Mammary epithelial cell (primary cell): Measurements from ENCODE around the gene HLA-DMB.

Experiments used
- CTCF ChIP-seq, 2 donors: IDR thresholded peaks in 1 of 2; conservative IDR thresholded peaks in 1 of 2; 2 replicates each; pipeline ENCODE4 v1.5.1; 2011 to 2012; ENCODE audit warnings: inconsistent platforms in 2 of 2, low read length in 2 of 2, mild to moderate bottlenecking in 2 of 2, control low read depth in 1 of 2, low read depth in 1 of 2; ENCODE audit not compliant: insufficient read depth in 1 of 2; ENCODE audit errors: extremely low read depth in 1 of 2
- EZH2 ChIP-seq: IDR thresholded peaks from 2 replicates; pipeline ENCODE4 v1.6.1; 2012; ENCODE audit warnings: low read length, inconsistent platforms, borderline replicate concordance

GRCh38 chr6:32890831-32891230 lies 50.0 kb downstream of the HLA-DMB start:
- TF ChIP-seq CTCF (conservative IDR thresholded peaks at IDR 0.05 in 1 of 2, IDR thresholded peaks at IDR 0.05 in 1 of 2; ENCODE audit: extremely low read depth in 1 of 2, insufficient read depth in 1 of 2, low read depth in 1 of 2, low read length in 2 of 2) (no peak), EZH2 (no peak)
